Measurements from ENCODE around the gene METTL6.

- no peak for TF ChIP-seq CTCF (IDR thresholded peaks at IDR 0.05; ENCODE audit: insufficient read depth, low read length)
- TF ChIP-seq, protein P1, sequence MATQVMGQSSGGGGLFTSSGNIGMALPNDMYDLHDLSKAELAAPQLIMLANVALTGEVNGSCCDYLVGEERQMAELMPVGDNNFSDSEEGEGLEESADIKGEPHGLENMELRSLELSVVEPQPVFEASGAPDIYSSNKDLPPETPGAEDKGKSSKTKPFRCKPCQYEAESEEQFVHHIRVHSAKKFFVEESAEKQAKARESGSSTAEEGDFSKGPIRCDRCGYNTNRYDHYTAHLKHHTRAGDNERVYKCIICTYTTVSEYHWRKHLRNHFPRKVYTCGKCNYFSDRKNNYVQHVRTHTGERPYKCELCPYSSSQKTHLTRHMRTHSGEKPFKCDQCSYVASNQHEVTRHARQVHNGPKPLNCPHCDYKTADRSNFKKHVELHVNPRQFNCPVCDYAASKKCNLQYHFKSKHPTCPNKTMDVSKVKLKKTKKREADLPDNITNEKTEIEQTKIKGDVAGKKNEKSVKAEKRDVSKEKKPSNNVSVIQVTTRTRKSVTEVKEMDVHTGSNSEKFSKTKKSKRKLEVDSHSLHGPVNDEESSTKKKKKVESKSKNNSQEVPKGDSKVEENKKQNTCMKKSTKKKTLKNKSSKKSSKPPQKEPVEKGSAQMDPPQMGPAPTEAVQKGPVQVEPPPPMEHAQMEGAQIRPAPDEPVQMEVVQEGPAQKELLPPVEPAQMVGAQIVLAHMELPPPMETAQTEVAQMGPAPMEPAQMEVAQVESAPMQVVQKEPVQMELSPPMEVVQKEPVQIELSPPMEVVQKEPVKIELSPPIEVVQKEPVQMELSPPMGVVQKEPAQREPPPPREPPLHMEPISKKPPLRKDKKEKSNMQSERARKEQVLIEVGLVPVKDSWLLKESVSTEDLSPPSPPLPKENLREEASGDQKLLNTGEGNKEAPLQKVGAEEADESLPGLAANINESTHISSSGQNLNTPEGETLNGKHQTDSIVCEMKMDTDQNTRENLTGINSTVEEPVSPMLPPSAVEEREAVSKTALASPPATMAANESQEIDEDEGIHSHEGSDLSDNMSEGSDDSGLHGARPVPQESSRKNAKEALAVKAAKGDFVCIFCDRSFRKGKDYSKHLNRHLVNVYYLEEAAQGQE (IDR thresholded peaks at IDR 0.05; ENCODE audit: insufficient replicate concordance, low read depth), result no peak
These were observed 1.2 kb upstream of the METTL6 start for GRCh38 chr3:15428539-15428938.

Measured in HL-60 (cell line).